Fibroblast of villous mesenchyme (primary cell): Measurements from ENCODE around the gene CCDC12. TPM values are rescaled to one million over a fixed set of nuclear protein-coding genes. Genes with fewer than 3 reads are reported as not detected.

Source experiments
- DNase-seq: peaks from one replicate; pipeline ENCODE4 v3.0.0-alpha.2; 2010; ENCODE audit warnings: low read depth
- H3K4me3 ChIP-seq: 2 replicates; pipeline ENCODE4 v1.5.1; 2011; ENCODE audit warnings: low read depth, mild to moderate bottlenecking, low read length
- CTCF ChIP-seq: IDR thresholded peaks from 2 replicates; pipeline ENCODE4 v1.5.1; 2012; ENCODE audit warnings: low read depth, mild to moderate bottlenecking, low read length; ENCODE audit not compliant: insufficient read depth
- total RNA-seq: library from RNA; depleted of rRNA; stranded (reverse); fragments of >200 nt; gene quantifications from 2 replicates; pipeline ENCODE4 v1.2.3, GENCODE V29; 2012

The CCDC12 gene
- total RNA-seq, 1 donor, result 18.6 TPM

- TF ChIP-seq CTCF, result no peak
- no peak for DNase-seq
- no peak overlapping the region for H3K4me3 ChIP-seq
Measured at GRCh38 chr3:46922871-46923558, 53.5 kb downstream of the CCDC12 start.

- no peak overlapping the region for H3K4me3 ChIP-seq
- TF ChIP-seq CTCF, result no peak
- no peak for DNase-seq
Measured at GRCh38 chr3:46922426-46922825, 54.1 kb downstream of the CCDC12 start.

- TF ChIP-seq CTCF, result no peak
- DNase-seq, result no peak
- no peak overlapping the region for H3K4me3 ChIP-seq
Measured at GRCh38 chr3:46921871-46922271, 54.7 kb downstream of the CCDC12 start.

- H3K4me3 ChIP-seq, result no peak overlapping the region
- no peak for TF ChIP-seq CTCF
- no peak for DNase-seq
Measured at GRCh38 chr3:46921041-46921440, 55.5 kb downstream of the CCDC12 start.

- no peak for DNase-seq
- TF ChIP-seq CTCF, result no peak
- no peak overlapping the region for H3K4me3 ChIP-seq
Measured at GRCh38 chr3:46918634-46919033, 57.9 kb downstream of the CCDC12 start.

GRCh38 chr3:46918202-46918601, 58.3 kb downstream of the CCDC12 start:
- no peak overlapping the region for H3K4me3 ChIP-seq
- no peak for TF ChIP-seq CTCF
- no peak for DNase-seq

GRCh38 chr3:46917257-46917656, 59.3 kb downstream of the CCDC12 start:
- TF ChIP-seq CTCF, result no peak
- DNase-seq, result no peak
- no peak overlapping the region for H3K4me3 ChIP-seq
